ENCODE data around the gene NF1. TPM values are rescaled to one million over a fixed set of nuclear protein-coding genes. Genes with fewer than 3 reads are reported as not detected.

Gene NF1
- total and polyA plus RNA-seq, 2 of the 13 experiments (the other 11 are each of a cell fraction or from before 2014, with no cell fraction given), result 21.5 to 26.5 TPM

DNA sequence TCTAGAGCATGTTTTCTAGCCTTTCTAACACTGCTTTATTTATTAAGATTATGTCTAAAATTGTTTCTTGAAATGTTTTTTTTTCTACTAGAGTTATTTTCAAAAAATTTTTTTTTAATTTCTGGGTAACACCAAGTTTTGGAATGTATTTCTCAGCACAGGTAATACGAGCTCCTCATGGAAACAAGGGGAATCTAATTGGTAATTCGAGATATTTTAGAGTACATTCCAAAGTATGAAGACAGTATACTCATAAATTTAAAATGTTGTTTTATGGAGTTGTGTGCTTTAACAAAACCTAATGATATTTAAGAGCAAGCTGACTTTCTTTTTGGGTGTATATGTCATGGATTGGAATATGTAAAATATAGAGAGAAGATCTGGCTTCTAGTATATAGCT, 159.9 kb downstream of the NF1 start:
- Histone ChIP-seq H3K79me2 (ENCODE audit: insufficient read depth, low read length) (no peaks in the 10 kb centered on the region), H3K4me2 (ENCODE audit: low read depth, low read length) (no peak overlapping the region), H3K27ac (ENCODE audit: extremely low read length, insufficient read depth, low read length) (no peak overlapping the region), H4K20me1 (ENCODE audit: insufficient read depth, low read length) (no peaks in the 10 kb centered on the region), H3K9me3 (ENCODE audit: low read length) (no peaks in the 10 kb centered on the region), H3K9ac (ENCODE audit: insufficient read depth, low read depth, low read length) (no peak overlapping the region), H3K27me3 (ENCODE audit: control insufficient read depth in 1 of 2, insufficient read depth in 2 of 2, low read length in 2 of 2) (no peaks in the 10 kb centered on the region; a peak in 1 of 5 replicates), H3K4me1 (ENCODE audit: insufficient read depth, low read length) (peaks cover 11% of the 10 kb centered on the region), H2AFZ (ENCODE audit: low read length) (no peak overlapping the region), H3K4me3 (replicated peaks in 1 of 3; ENCODE audit: insufficient read depth in 1 of 3, low read depth in 2 of 3, low read length in 3 of 3) (no peak overlapping the region), H3K36me3 (replicated peaks in 1 of 2; ENCODE audit: control insufficient read depth in 1 of 2, insufficient read depth in 2 of 2, low read length in 2 of 2) (peaks cover 0 to 16% of the 10 kb centered on the region in 2 experiments; a peak in 4 of 5 replicates)
- ATAC-seq (no peak), FAIRE-seq (no peak), DNase-seq (ENCODE audit: low spot score) (no peak)
- BruUV-seq (replicated peaks), result no TSS peak
- intact Hi-C loops (cut with micrococcal nuclease; ENCODE audit: unreplicated experiment) (no loop called here), in situ Hi-C loops (cut with HindIII; ENCODE audit: extremely low pct_ligation_motif_present, low pct_unique_long_range_greater_than_20kb) (no loop called here)
- ChIA-PET CTCF (ENCODE audit: low intra/inter-chr PET ratio, low total read pairs) (no interaction called here), POLR2A (no interaction called here)
- WGBS (ENCODE audit: low lambda C conversion rate), result 99% methylated on average over 2 of the region's 2 CpGs
- TF ChIP-seq, protein P1, sequence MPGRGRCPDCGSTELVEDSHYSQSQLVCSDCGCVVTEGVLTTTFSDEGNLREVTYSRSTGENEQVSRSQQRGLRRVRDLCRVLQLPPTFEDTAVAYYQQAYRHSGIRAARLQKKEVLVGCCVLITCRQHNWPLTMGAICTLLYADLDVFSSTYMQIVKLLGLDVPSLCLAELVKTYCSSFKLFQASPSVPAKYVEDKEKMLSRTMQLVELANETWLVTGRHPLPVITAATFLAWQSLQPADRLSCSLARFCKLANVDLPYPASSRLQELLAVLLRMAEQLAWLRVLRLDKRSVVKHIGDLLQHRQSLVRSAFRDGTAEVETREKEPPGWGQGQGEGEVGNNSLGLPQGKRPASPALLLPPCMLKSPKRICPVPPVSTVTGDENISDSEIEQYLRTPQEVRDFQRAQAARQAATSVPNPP (CRISPR knock-in tag; IDR thresholded peaks at IDR 0.05), result no peak
- TF ChIP-seq ETV6 (CRISPR knock-in tag; conservative IDR thresholded peaks at IDR 0.05) (no peak), TAF1 (CRISPR knock-in tag; IDR thresholded peaks at IDR 0.05) (no peak), RXRB (CRISPR knock-in tag; IDR thresholded peaks at IDR 0.05; ENCODE audit: borderline replicate concordance) (no peak)
- TF ChIP-seq, protein P2, sequence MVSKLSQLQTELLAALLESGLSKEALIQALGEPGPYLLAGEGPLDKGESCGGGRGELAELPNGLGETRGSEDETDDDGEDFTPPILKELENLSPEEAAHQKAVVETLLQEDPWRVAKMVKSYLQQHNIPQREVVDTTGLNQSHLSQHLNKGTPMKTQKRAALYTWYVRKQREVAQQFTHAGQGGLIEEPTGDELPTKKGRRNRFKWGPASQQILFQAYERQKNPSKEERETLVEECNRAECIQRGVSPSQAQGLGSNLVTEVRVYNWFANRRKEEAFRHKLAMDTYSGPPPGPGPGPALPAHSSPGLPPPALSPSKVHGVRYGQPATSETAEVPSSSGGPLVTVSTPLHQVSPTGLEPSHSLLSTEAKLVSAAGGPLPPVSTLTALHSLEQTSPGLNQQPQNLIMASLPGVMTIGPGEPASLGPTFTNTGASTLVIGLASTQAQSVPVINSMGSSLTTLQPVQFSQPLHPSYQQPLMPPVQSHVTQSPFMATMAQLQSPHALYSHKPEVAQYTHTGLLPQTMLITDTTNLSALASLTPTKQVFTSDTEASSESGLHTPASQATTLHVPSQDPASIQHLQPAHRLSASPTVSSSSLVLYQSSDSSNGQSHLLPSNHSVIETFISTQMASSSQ (IDR thresholded peaks at IDR 0.05; ENCODE audit: low read depth), result no peak
- TF ChIP-seq, protein P2 (CRISPR knock-in tag; IDR thresholded peaks at IDR 0.05; ENCODE audit: borderline replicate concordance), result no peak
- TF ChIP-seq, protein P3, sequence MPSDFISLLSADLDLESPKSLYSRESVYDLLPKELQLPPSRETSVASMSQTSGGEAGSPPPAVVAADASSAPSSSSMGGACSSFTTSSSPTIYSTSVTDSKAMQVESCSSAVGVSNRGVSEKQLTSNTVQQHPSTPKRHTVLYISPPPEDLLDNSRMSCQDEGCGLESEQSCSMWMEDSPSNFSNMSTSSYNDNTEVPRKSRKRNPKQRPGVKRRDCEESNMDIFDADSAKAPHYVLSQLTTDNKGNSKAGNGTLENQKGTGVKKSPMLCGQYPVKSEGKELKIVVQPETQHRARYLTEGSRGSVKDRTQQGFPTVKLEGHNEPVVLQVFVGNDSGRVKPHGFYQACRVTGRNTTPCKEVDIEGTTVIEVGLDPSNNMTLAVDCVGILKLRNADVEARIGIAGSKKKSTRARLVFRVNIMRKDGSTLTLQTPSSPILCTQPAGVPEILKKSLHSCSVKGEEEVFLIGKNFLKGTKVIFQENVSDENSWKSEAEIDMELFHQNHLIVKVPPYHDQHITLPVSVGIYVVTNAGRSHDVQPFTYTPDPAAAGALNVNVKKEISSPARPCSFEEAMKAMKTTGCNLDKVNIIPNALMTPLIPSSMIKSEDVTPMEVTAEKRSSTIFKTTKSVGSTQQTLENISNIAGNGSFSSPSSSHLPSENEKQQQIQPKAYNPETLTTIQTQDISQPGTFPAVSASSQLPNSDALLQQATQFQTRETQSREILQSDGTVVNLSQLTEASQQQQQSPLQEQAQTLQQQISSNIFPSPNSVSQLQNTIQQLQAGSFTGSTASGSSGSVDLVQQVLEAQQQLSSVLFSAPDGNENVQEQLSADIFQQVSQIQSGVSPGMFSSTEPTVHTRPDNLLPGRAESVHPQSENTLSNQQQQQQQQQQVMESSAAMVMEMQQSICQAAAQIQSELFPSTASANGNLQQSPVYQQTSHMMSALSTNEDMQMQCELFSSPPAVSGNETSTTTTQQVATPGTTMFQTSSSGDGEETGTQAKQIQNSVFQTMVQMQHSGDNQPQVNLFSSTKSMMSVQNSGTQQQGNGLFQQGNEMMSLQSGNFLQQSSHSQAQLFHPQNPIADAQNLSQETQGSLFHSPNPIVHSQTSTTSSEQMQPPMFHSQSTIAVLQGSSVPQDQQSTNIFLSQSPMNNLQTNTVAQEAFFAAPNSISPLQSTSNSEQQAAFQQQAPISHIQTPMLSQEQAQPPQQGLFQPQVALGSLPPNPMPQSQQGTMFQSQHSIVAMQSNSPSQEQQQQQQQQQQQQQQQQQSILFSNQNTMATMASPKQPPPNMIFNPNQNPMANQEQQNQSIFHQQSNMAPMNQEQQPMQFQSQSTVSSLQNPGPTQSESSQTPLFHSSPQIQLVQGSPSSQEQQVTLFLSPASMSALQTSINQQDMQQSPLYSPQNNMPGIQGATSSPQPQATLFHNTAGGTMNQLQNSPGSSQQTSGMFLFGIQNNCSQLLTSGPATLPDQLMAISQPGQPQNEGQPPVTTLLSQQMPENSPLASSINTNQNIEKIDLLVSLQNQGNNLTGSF (CRISPR knock-in tag; IDR thresholded peaks at IDR 0.05), result no peak
- TF ChIP-seq, protein P4, sequence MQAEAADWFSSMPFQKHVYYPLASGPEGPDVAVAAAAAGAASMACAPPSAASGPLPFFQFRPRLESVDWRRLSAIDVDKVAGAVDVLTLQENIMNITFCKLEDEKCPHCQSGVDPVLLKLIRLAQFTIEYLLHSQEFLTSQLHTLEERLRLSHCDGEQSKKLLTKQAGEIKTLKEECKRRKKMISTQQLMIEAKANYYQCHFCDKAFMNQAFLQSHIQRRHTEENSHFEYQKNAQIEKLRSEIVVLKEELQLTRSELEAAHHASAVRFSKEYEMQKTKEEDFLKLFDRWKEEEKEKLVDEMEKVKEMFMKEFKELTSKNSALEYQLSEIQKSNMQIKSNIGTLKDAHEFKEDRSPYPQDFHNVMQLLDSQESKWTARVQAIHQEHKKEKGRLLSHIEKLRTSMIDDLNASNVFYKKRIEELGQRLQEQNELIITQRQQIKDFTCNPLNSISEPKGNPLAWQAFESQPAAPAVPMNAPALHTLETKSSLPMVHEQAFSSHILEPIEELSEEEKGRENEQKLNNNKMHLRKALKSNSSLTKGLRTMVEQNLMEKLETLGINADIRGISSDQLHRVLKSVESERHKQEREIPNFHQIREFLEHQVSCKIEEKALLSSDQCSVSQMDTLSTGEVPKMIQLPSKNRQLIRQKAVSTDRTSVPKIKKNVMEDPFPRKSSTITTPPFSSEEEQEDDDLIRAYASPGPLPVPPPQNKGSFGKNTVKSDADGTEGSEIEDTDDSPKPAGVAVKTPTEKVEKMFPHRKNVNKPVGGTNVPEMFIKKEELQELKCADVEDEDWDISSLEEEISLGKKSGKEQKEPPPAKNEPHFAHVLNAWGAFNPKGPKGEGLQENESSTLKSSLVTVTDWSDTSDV (CRISPR knock-in tag; IDR thresholded peaks at IDR 0.05), result no peak
- TF ChIP-seq, protein P5, sequence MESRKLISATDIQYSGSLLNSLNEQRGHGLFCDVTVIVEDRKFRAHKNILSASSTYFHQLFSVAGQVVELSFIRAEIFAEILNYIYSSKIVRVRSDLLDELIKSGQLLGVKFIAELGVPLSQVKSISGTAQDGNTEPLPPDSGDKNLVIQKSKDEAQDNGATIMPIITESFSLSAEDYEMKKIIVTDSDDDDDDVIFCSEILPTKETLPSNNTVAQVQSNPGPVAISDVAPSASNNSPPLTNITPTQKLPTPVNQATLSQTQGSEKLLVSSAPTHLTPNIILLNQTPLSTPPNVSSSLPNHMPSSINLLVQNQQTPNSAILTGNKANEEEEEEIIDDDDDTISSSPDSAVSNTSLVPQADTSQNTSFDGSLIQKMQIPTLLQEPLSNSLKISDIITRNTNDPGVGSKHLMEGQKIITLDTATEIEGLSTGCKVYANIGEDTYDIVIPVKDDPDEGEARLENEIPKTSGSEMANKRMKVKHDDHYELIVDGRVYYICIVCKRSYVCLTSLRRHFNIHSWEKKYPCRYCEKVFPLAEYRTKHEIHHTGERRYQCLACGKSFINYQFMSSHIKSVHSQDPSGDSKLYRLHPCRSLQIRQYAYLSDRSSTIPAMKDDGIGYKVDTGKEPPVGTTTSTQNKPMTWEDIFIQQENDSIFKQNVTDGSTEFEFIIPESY (CRISPR knock-in tag; IDR thresholded peaks at IDR 0.05), result no peak
